RWPE2 (cell line): ENCODE results near the gene FOXB1.

Source experiments
- ATAC-seq: fragments of 200-7000 bp; cut with Tn5 transposase; 3 replicates; pipeline ENCODE4 v1.9.1; 2021; ENCODE audit warnings: low read depth
- DNase-seq: peaks from one replicate; pipeline ENCODE4 v3.0.0-alpha.2; 2020; ENCODE audit warnings: low spot score
- H3K27ac ChIP-seq: fragments of 450-650 bp; 2 replicates; pipeline ENCODE4 v1.5.1; 2017; ENCODE audit warnings: mild to moderate bottlenecking; ENCODE audit not compliant: poor library complexity, severe bottlenecking
- H3K27me3 ChIP-seq: fragments of 250-450 bp; sonication (Bioruptor Pico); 2 replicates; pipeline ENCODE4 v1.5.1; 2021; ENCODE audit warnings: mild to moderate bottlenecking, moderate library complexity; ENCODE audit not compliant: insufficient read depth, poor library complexity, severe bottlenecking
- H3K36me3 ChIP-seq: fragments of 250-450 bp; sonication (Bioruptor Pico); 2 replicates; pipeline ENCODE4 v1.5.1; 2020; ENCODE audit warnings: low read depth, mild to moderate bottlenecking, moderate library complexity
- H3K4me1 ChIP-seq: fragments of 250-450 bp; sonication (Bioruptor Pico); 2 replicates; pipeline ENCODE4 v1.5.1; 2021; ENCODE audit warnings: mild to moderate bottlenecking, moderate library complexity; ENCODE audit not compliant: insufficient read depth, poor library complexity, severe bottlenecking
- H3K4me3 ChIP-seq: fragments of 250-450 bp; sonication (Bioruptor Pico); 2 replicates; pipeline ENCODE4 v1.5.1; 2021; ENCODE audit warnings: mild to moderate bottlenecking, moderate library complexity; ENCODE audit not compliant: severe bottlenecking
- H3K9me3 ChIP-seq: fragments of 250-450 bp; sonication (Bioruptor Pico); 2 replicates; pipeline ENCODE4 v1.5.1; 2021; ENCODE audit warnings: mild to moderate bottlenecking, moderate library complexity; ENCODE audit not compliant: severe bottlenecking
- TF ChIP-seq, protein P1 (sequence below): fragments of 450-650 bp; IDR thresholded peaks from one replicate; pipeline ENCODE4 v1.5.1; 2017; ENCODE audit warnings: mild to moderate bottlenecking, moderate library complexity; ENCODE audit not compliant: poor library complexity, severe bottlenecking

Gene FOXB1

DNA sequence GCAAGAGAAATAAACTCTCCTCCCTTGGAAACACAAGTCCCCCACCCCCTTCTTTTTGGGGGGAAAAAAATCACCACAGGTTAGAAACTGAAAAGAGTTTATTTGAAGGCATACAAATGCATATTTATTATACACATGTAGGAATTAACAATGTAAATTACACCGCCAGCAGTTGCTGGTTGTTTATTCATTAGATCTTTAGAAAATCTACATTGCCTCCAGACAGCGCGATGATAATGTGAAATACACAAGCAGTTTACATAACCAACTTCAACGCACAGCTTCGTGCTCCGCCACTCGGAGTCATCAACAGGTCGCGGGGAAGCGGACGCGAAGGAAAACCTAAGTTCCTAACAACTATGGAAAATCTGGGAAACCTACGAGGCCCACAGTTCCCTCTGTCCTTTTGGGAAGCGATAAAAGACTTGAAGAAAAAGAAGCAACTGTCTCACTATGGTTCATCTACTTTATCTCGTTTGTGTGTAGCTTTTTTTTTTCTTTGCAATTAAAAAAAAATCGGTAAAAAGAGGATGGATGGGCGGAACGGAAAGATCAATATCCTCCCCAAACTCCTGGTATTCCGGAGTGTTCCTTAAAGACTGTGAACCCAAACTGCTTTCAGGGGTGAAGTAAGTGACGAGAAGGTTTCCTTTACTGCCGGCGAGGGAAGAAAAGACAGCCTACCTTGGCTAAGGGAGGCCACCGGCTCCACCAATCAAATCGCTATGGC is 8.4 kb upstream of the FOXB1 start:
- H3K36me3 ChIP-seq = no peaks in the 10 kb centered on the region
- DNase-seq = no peak
- H3K27ac ChIP-seq = no peak overlapping the region
- H3K9me3 ChIP-seq = no peaks in the 10 kb centered on the region
- no peaks in the 10 kb centered on the region for H3K4me1 ChIP-seq
- H3K4me3 ChIP-seq = no peak overlapping the region
- no peak for ATAC-seq
- H3K27me3 ChIP-seq = peaks cover 100% of the 10 kb centered on the region
- TF ChIP-seq, protein P1, sequence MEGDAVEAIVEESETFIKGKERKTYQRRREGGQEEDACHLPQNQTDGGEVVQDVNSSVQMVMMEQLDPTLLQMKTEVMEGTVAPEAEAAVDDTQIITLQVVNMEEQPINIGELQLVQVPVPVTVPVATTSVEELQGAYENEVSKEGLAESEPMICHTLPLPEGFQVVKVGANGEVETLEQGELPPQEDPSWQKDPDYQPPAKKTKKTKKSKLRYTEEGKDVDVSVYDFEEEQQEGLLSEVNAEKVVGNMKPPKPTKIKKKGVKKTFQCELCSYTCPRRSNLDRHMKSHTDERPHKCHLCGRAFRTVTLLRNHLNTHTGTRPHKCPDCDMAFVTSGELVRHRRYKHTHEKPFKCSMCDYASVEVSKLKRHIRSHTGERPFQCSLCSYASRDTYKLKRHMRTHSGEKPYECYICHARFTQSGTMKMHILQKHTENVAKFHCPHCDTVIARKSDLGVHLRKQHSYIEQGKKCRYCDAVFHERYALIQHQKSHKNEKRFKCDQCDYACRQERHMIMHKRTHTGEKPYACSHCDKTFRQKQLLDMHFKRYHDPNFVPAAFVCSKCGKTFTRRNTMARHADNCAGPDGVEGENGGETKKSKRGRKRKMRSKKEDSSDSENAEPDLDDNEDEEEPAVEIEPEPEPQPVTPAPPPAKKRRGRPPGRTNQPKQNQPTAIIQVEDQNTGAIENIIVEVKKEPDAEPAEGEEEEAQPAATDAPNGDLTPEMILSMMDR = no peak

DNA sequence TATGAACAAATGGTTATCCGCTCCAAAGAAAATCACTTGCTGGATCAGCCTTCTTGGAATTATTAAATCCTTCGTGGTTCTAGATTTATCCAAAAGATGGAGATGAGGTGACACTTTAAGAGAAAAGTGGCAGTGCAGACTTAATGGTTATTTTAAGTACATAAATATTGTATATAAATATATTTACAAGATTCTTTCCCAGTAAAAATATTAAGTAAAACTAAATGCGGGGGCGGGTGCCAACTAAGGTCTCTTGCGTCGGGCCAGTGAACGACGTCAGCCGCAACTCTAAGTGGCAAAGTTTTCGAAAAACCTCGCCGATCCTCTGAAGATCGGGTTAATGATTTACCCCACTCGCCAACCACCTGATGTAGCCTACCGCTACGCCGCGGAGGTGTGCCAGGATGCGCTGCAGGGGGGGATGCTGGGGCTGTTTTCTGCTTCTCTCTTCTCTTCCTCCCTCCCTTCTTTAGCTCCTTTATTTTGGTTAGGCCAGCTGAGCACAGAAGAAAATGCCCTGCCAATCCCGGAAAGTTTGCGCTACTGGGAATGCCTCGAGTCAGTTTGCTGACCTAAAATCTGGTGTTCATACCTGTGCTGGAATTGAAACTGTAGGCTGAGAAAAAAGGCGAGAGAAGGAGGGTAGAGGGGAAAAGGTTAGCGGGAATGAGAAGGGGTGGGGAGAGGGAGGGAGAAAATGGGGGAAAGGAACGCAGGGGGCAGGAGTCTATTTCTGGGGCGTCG is 7.6 kb upstream of the FOXB1 start:
- peaks cover 100% of the 10 kb centered on the region for H3K27me3 ChIP-seq
- no peaks in the 10 kb centered on the region for H3K9me3 ChIP-seq
- H3K4me1 ChIP-seq = no peaks in the 10 kb centered on the region
- H3K4me3 ChIP-seq = no peak overlapping the region
- H3K36me3 ChIP-seq = no peaks in the 10 kb centered on the region
- ATAC-seq = no peak
- DNase-seq = no peak
- no peak overlapping the region for H3K27ac ChIP-seq
- TF ChIP-seq, protein P1 = no peak

DNA sequence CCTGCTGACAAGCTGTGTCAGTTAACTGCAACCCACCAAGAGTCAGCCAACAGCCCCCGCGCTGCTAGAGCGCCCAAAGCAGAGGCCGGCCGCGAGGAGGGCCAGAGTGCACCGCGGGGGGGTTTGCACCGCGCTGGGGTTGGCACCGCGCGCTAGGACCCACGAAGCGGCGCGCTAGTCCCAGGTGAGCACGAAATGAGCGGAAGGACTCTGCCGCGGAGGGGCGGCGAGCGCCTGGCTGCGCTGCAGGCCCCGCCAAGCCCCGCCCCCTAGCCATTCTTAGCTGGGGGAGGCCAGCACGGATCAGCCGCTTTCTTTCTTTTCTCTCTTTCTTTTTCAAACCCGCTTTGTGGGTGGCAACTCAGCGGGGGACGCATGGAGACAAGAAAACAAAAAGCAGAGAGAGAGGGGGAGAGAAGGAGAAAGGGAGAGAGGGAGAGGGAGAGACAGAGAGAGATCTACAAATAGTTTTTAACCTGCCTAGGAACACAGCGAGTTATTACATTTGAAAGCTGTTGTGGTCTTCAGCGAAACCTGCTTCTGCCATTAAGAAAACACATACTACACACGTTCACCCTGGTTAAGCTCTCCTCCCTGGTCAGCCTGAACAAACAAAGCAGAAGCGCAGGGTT is 6.9 kb upstream of the FOXB1 start:
- Histone ChIP-seq H3K27me3 (peaks cover 100% of the 10 kb centered on the region), H3K27ac (no peak overlapping the region), H3K9me3 (no peaks in the 10 kb centered on the region), H3K36me3 (no peaks in the 10 kb centered on the region), H3K4me3 (peak overlapping the region; percentile 0), H3K4me1 (no peaks in the 10 kb centered on the region)
- ATAC-seq (peak; percentile 55), DNase-seq (no peak)
- TF ChIP-seq, protein P1 = peak; percentile 51

DNA sequence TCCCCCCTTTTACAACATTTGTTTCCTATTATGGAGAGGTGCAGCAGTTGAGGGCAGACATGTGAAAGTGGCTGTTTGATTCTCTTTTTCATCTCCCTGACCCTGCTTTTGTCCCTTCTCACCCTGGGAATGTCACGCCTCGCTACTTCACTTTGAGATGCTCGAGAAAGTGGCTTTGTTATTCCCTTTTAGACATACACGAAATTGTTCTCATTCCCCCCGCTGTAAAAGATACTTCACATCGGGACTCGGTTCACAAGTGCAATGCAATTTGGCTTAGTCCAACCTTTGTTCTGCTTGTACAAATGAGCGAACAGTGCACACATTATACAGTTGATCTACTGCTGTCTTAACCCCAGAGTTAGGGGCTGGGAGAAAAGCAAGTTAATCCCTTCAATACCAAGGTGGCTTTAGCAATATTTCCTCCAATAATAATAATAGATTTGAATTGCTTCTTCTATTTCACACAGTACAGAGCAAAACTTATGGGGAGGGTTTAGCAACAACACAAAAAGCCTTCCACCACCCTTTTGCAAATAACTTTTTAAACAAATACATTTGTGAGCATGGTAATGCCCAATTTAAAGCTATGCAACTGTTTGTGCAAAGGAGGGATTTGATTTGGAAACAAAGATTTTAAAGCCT is 5.7 kb upstream of the FOXB1 start:
- ATAC-seq (no peak), DNase-seq (no peak)
- Histone ChIP-seq H3K36me3 (no peaks in the 10 kb centered on the region), H3K4me3 (no peak overlapping the region), H3K4me1 (peaks cover under 1% of the 10 kb centered on the region), H3K9me3 (no peaks in the 10 kb centered on the region), H3K27ac (no peak overlapping the region), H3K27me3 (peaks cover 99% of the 10 kb centered on the region)
- TF ChIP-seq, protein P1 = no peak
